OCI-LY7 (cell line): ENCODE data around the gene WDR64.

ENCODE experiments used
- CTCF ChIP-seq: fragments of 200-600 bp; sonication (generic); conservative IDR thresholded peaks from 2 replicates; pipeline ENCODE4 v1.5.1; 2014; ENCODE audit warnings: mild to moderate bottlenecking, antibody characterized with exemption, low read length, moderate library complexity, mixed read lengths
- EZH2phosphoT487 ChIP-seq: fragments of 200-600 bp; sonication (generic); IDR thresholded peaks from 2 replicates; pipeline ENCODE4 v1.6.1; 2018; ENCODE audit warnings: low read depth, borderline replicate concordance, mild to moderate bottlenecking, mixed run types, antibody characterized with exemption, low read length, moderate library complexity, mixed read lengths

- no peak for TF ChIP-seq EZH2phosphoT487
- TF ChIP-seq CTCF = no peak
These were observed 37.9 kb upstream of the WDR64 start for GRCh38 chr1:241614144-241614543.
